ENCODE results near the gene SAA1. TPM values are rescaled to one million over a fixed set of nuclear protein-coding genes. Genes with fewer than 3 reads are reported as not detected.
"Not testable (repeated sequence)": the region's sequence is repeated elsewhere in the genome, so short reads cannot be mapped to it uniquely, and the experiment has no call there.

The SAA1 gene
- total RNA-seq: 7.8 TPM
- long read RNA-seq, transcript SAA1-201 (4 exons, 615 nt): major isoform, 5 of 5 reads
- long read RNA-seq, partial matches to known transcripts: 0 of 5 reads
- long read RNA-seq, other reads (novel, unspliced or antisense): 0 of 5 reads

- ATAC-seq (no peak), DNase-seq (ENCODE audit: missing footprints) (no peak)
- intact Hi-C loops (cut with DNase I): no loop called here
Observed at GRCh38 chr11:18265949-18266348, at the start of gene SAA1. TSS of gene SAA1 (plus strand) at chr11:18266264. CDS start at chr11:18266888, 624 bp downstream.

DNA sequence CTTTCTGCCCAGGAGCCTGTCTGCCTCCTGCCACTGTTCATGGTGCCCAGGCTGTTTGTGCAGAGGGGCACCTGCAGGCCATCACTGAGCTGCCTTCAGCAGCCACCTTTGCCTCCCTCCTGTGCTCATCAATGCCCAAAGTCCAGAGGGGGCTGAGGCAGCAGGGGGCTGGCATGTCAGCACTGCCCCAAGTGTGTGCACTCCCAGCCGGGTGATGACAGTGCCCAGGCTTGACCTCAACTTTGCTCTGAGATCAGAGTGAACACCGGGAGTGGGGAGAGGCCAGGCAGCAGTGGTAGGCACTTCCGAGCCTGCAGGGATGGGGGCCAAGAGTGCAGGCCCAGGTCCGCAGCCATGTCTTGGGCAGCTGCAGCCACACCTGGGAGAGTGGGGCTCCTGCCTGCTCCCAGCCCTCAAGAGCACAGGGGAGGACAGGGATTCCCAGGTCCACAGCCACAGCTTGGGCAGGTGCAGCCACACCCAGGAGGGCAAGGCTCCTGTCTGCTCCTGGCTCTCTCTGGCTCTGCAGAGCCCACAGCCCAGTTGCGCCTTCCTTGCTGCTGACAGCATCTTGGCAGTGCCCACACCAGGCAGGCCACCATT is 44.7 kb upstream of the SAA1 start:
- intact Hi-C loops (cut with DNase I): no loop called here
- DNase-seq (ENCODE audit: missing footprints) (no peak), ATAC-seq (no peak)

- intact Hi-C loops (cut with DNase I): no loop called here
- DNase-seq (ENCODE audit: missing footprints): no peak
- ATAC-seq: no peak
Observed at GRCh38 chr11:18222814-18223421, 43.1 kb upstream of the SAA1 start.

- DNase-seq (ENCODE audit: missing footprints) (no peak), ATAC-seq (no peak)
- intact Hi-C loops (cut with DNase I): no loop called here
Observed at GRCh38 chr11:18223591-18224387, 42.3 kb upstream of the SAA1 start.

GRCh38 chr11:18225913-18226312 is 40.2 kb upstream of the SAA1 start:
- intact Hi-C loops (cut with DNase I): no loop called here
- ATAC-seq (no peak), DNase-seq (ENCODE audit: missing footprints) (no peak)

GRCh38 chr11:18229501-18229900 is 36.6 kb upstream of the SAA1 start:
- ATAC-seq: no peak
- no peak for DNase-seq (ENCODE audit: missing footprints)
- intact Hi-C loops (cut with DNase I): no loop called here

GRCh38 chr11:18230859-18231258 is 35.2 kb upstream of the SAA1 start:
- no peak for DNase-seq (ENCODE audit: missing footprints)
- no peak for ATAC-seq
- intact Hi-C loops (cut with DNase I): no loop called here

GRCh38 chr11:18233912-18234311 is 32.2 kb upstream of the SAA1 start:
- no peak for DNase-seq (ENCODE audit: missing footprints)
- no peak for ATAC-seq
- intact Hi-C loops (cut with DNase I): no loop called here

GRCh38 chr11:18235394-18236334 is 30.4 kb upstream of the SAA1 start:
- DNase-seq (ENCODE audit: missing footprints) (no peak), ATAC-seq (no peak)
- intact Hi-C loops (cut with DNase I): no loop called here

GRCh38 chr11:18236664-18237356 is 29.3 kb upstream of the SAA1 start, which contains the start of gene SAA4:
TSS of gene SAA4 (minus strand) at chr11:18236802. CDS start at chr11:18235926, 876 bp downstream.
- intact Hi-C loops (cut with DNase I): no loop called here
- ATAC-seq: no peak
- DNase-seq (ENCODE audit: missing footprints): no peak

GRCh38 chr11:18239655-18240054 is 26.4 kb upstream of the SAA1 start:
- ATAC-seq: no peak
- no peak for DNase-seq (ENCODE audit: missing footprints)
- intact Hi-C loops (cut with DNase I): no loop called here

GRCh38 chr11:18243783-18244362 is 22.2 kb upstream of the SAA1 start:
- DNase-seq (ENCODE audit: missing footprints) (no peak), ATAC-seq (no peak)
- intact Hi-C loops (cut with DNase I): no loop called here

DNA sequence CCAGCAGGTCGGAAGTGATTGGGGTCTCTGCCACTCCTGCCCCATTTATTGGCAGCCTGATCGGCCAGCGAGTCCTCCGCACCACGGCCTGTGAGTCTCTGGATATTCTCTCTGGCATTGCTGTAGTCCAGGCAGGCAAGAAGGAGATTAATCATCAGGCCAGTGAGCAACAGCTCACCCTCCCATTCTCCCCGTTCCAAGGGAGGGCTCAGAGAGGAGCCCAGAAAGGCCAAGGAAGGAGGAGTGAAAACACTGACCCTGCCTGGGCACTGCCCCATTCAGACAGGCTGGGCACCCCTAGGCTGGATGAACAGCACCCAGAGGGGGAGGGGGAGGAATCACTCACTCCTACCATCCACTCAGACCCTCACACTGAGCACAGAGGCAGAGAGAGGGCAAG is 20.7 kb upstream of the SAA1 start:
- DNase-seq (ENCODE audit: missing footprints): no peak
- intact Hi-C loops (cut with DNase I): no loop called here
- no peak for ATAC-seq

DNA sequence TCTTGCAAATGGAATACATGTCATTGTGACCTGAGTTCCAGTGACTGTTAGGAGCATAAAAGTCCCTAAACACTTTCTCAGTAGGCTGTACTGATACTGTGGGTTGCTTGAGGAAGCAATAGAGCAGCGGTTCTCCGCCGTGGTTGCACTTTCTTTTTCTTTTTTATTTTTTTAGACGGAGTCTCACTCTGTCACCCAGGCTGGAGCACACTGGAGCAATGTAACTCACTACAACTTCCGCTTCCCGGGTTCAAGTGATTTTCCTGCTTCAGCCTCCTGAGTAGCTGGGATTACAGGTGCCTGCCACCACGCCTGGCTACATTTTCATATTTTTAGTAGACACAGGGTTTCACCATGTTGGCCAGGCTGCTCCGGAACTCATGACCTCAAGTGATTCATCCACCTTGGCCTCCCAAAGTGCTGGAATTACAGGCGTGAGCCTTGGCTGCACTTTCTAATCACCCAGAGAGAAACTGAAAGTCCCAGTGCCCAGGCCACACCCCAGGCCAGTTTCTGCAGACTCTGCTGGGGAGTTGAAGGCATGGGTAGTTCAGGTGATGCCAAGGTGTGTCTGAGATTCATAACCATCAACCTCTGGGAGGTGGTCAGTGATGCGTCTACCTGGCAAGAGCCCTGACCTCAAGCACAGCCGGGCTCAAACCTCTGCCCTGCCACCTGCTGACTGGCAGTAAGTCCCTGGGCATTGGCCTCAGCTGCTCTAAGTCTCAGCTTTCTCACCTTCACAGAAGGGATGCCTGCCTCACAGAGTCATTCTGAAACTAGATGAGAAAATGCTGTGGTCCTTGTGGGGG is 19.5 kb upstream of the SAA1 start:
- DNase-seq (ENCODE audit: missing footprints); ATAC-seq; intact Hi-C loops (cut with DNase I): not testable (repeated sequence)

DNA sequence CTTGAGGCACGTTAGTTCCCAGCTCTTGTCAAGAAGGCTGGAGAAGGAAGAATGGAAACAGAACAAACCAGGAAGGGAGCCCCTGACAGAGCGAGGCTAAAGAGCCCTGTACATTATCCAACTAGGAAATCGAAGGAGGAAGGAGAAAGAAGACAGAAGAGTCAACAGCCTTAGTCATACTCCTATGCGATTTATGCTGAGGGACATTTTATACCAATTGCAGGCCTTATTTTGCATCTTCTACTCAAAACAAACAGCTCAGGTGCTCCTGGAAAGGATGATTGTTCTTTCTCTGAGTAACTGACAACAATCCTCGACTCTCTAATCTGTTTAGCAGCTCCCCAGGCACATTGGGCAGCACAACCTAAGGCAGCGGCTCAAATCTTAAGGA is 18.9 kb upstream of the SAA1 start:
- ATAC-seq; intact Hi-C loops (cut with DNase I); DNase-seq (ENCODE audit: missing footprints): not testable (repeated sequence)

DNA sequence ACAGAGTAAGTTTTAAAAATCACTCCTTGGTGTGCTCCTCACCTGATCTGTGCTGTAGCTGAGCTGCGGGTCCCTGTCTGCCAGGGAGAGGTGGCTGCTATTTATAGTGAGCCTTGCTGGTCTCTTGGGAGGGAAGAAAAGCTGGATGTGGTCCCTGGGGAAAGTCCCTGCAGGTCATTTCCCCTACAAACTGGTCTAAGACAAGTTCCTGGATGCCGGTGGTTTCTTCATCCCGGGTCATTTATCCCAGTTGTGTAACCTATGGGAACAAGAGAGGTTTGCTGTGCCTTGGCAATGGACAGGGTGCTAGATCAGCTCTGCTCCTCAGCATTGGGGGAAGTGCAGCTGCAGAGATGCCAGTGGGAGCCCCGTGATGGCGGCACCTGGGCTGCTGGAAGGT is 17.5 kb upstream of the SAA1 start, which contains the start of gene SAA2:
SAA2 (minus strand) TSS at position 108 of the 400 bp plus-strand sequence. CDS start 657 bp downstream, outside the sequence.
- intact Hi-C loops (cut with DNase I): no loop called here
- no peak for DNase-seq (ENCODE audit: missing footprints)
- no peak for ATAC-seq

- ATAC-seq (no peak), DNase-seq (ENCODE audit: missing footprints) (no peak)
- intact Hi-C loops (cut with DNase I): no loop called here
Observed at GRCh38 chr11:18253233-18253632, 12.8 kb upstream of the SAA1 start.
